Endothelial cell of umbilical vein (primary cell): ENCODE measurements around the gene ITGB3. TPM values are rescaled to one million over a fixed set of nuclear protein-coding genes. Genes with fewer than 3 reads are reported as not detected.

Experiments used
- BruUV-seq: library from RNA; stranded (reverse); fragments of 400-500 nt; replicated peaks from 2 replicates; lab custom pipeline; 2021; lab: Mats Ljungman, UMichigan
- CTCF ChIA-PET: fragments of 300-600, 350-600 bp; sonication (Branson Sonifier 250); formaldehyde crosslinking; loops from one replicate; lab custom pipeline; 2021; ENCODE audit warnings: antibody characterized with exemption, inconsistent platforms; lab: Charles Lee
- POLR2A ChIA-PET: fragments of 300-600, 350-600 bp; sonication (Branson Sonifier 250); formaldehyde crosslinking; loops from one replicate; lab custom pipeline; 2021; ENCODE audit warnings: antibody characterized with exemption, inconsistent platforms; lab: Charles Lee
- DNase-seq: peaks from one replicate; pipeline ENCODE4 v3.0.0-alpha.2; 2011; ENCODE audit warnings: low read depth, low spot score
- FAIRE-seq: peaks from 2 replicates; lab custom pipeline; 2011; peaks lifted over from hg19 to GRCh38; lab: Jason Lieb, UNC
- H2AFZ ChIP-seq: 2 replicates; pipeline ENCODE4 v1.6.0; 2012; ENCODE audit warnings: low read depth, low read length, control low read depth, inconsistent platforms
- H3K27ac ChIP-seq: 2 replicates; pipeline ENCODE4 v1.5.1; 2011; ENCODE audit warnings: low read depth, mild to moderate bottlenecking, control low read depth, low read length, moderate library complexity; ENCODE audit not compliant: insufficient read depth
- H3K27me3 ChIP-seq, 2 experiments: 2 replicates each; pipeline versions ENCODE4 v1.6.0 to v1.6.1; 2011; ENCODE audit warnings: low read length in 2 of 2, mixed read lengths in 1 of 2; ENCODE audit not compliant: control insufficient read depth in 2 of 2, insufficient read depth in 2 of 2
- H3K36me3 ChIP-seq, 2 experiments: 2 replicates in 1 of 2; 3 replicates in 1 of 2; pipeline ENCODE4 v1.5.1; 2011; ENCODE audit warnings: low read length in 2 of 2, mild to moderate bottlenecking in 1 of 2, moderate library complexity in 1 of 2; ENCODE audit not compliant: control insufficient read depth in 2 of 2, insufficient read depth in 2 of 2; ENCODE audit errors: extremely low read depth in 1 of 2
- H3K4me1 ChIP-seq: 3 replicates; pipeline ENCODE4 v1.5.1; 2011; ENCODE audit warnings: mild to moderate bottlenecking, low read length; ENCODE audit not compliant: control insufficient read depth, insufficient read depth; ENCODE audit errors: extremely low read depth
- H3K4me2 ChIP-seq: 2 replicates; pipeline ENCODE4 v1.6.1; 2011; ENCODE audit warnings: low read length, control low read depth, mixed read lengths; ENCODE audit not compliant: insufficient read depth
- H3K4me3 ChIP-seq, 3 experiments: fragments of 200-600 bp in 1 of 3; sonication (generic), shearing (Covaris generic) in 1 of 3; replicated peaks in 1 of 3; 2 replicates each; pipeline ENCODE4 v1.5.1; 2011 to 2016; ENCODE audit warnings: control low read depth in 3 of 3, low read length in 3 of 3, mild to moderate bottlenecking in 2 of 3, inconsistent platforms in 1 of 3, low read depth in 1 of 3, moderate library complexity in 1 of 3; ENCODE audit not compliant: insufficient read depth in 1 of 3
- H3K79me2 ChIP-seq: 2 replicates; pipeline ENCODE4 v1.6.0; 2012; ENCODE audit warnings: low read length, inconsistent platforms; ENCODE audit not compliant: control insufficient read depth, insufficient read depth
- H3K9ac ChIP-seq: replicated peaks from 2 replicates; pipeline ENCODE3; 2011; ENCODE audit warnings: low read length, control low read depth; ENCODE audit not compliant: insufficient read depth; ENCODE audit errors: extremely low read depth
- H3K9me1 ChIP-seq: replicated peaks from 3 replicates; pipeline ENCODE4 v1.6.0; 2011; ENCODE audit warnings: mild to moderate bottlenecking, low read length; ENCODE audit not compliant: control insufficient read depth, insufficient read depth; ENCODE audit errors: extremely low read depth
- H3K9me3 ChIP-seq: replicated peaks from 2 replicates; pipeline ENCODE4 v1.5.1; 2012; ENCODE audit warnings: low read length, inconsistent platforms; ENCODE audit not compliant: control insufficient read depth, insufficient read depth
- H4K20me1 ChIP-seq: replicated peaks from 2 replicates; pipeline ENCODE3; 2011; ENCODE audit warnings: mild to moderate bottlenecking, low read length; ENCODE audit not compliant: control insufficient read depth, insufficient read depth; ENCODE audit errors: extremely low read depth
- EZH2 ChIP-seq: IDR thresholded peaks from 2 replicates; pipeline ENCODE4 v1.6.1; 2012; ENCODE audit warnings: borderline replicate concordance, low read depth, mild to moderate bottlenecking, moderate library complexity, low read length, inconsistent platforms; ENCODE audit not compliant: severe bottlenecking
- FOS ChIP-seq: IDR thresholded peaks from 2 replicates; pipeline ENCODE4 v1.6.1; 2011; ENCODE audit warnings: mild to moderate bottlenecking, low read length, moderate library complexity, borderline replicate concordance; ENCODE audit not compliant: insufficient read depth
- GATA2 ChIP-seq: IDR thresholded peaks from 2 replicates; pipeline ENCODE4 v1.7.0; 2011; ENCODE audit warnings: low read depth, mild to moderate bottlenecking, moderate library complexity, mixed read lengths, low read length; ENCODE audit not compliant: insufficient read length, insufficient read depth
- JUN ChIP-seq: IDR thresholded peaks from 2 replicates; pipeline ENCODE4 v1.6.1; 2011; ENCODE audit warnings: borderline replicate concordance, low read depth; ENCODE audit not compliant: insufficient read length, insufficient read depth
- MYC ChIP-seq: IDR thresholded peaks from one replicate; pipeline ENCODE4 v1.6.1; 2011; ENCODE audit warnings: mild to moderate bottlenecking, low read depth, low read length
- POLR2A ChIP-seq: IDR thresholded peaks from 2 replicates; pipeline ENCODE4 v1.6.1; 2012; ENCODE audit warnings: low read depth, mild to moderate bottlenecking, control low read depth, low read length
- POLR2AphosphoS5 ChIP-seq: IDR thresholded peaks from 2 replicates; pipeline ENCODE4 v1.6.1; 2012; ENCODE audit warnings: low read depth, mild to moderate bottlenecking, control low read depth, low read length, moderate library complexity; ENCODE audit not compliant: insufficient read depth
- dilution Hi-C: fragments of 300-500 bp; cut with MboI; formaldehyde crosslinking; loops from one replicate; pipeline ENCODE4 v1.15.0; 2019; ENCODE audit warnings: low sequenced_read_pairs; ENCODE audit not compliant: extremely low pct_ligation_motif_present
- intact Hi-C: fragments of 100-400 bp; cut with micrococcal nuclease; formaldehyde crosslinking; loops from one replicate; pipeline ENCODE4 v1.10.0; 2022
- polyA plus RNA-seq, 4 experiments: library from polyadenylated mRNA; depleted of rRNA in 3 of 4; stranded (reverse) in 3 of 4; unstranded in 1 of 4; fragments of >200 nt; gene quantifications; 2 replicates each; pipeline versions ENCODE4 v1.2.1 to v1.2.3, GENCODE V29; 2011 to 2012; ENCODE audit warnings: missing spikeins in 1 of 4
- total RNA-seq: library from RNA; stranded (reverse); gene quantifications from 2 replicates; pipeline ENCODE4 v1.2.3, GENCODE V29; 2021
- TF ChIP-seq, protein P1 (sequence below): IDR thresholded peaks from 2 replicates; pipeline ENCODE4 v1.6.1; 2011; ENCODE audit not compliant: insufficient read depth, insufficient read length
- TF ChIP-seq, protein P2 (sequence below), 2 donors: IDR thresholded peaks; 1 replicate in 1 of 2; 2 replicates in 1 of 2; pipeline ENCODE4 v1.5.1; 2011; ENCODE audit warnings: low read length in 2 of 2, mild to moderate bottlenecking in 2 of 2, moderate library complexity in 2 of 2, control low read depth in 1 of 2, inconsistent platforms in 1 of 2, low read depth in 1 of 2; ENCODE audit not compliant: insufficient read depth in 1 of 2; ENCODE audit errors: extremely low read depth in 1 of 2

Gene ITGB3
- total and polyA plus RNA-seq, 2 donors (not counting 3 experiments of a cell fraction or from before 2014, with no cell fraction given): 55.8 to 60.0 TPM

DNA sequence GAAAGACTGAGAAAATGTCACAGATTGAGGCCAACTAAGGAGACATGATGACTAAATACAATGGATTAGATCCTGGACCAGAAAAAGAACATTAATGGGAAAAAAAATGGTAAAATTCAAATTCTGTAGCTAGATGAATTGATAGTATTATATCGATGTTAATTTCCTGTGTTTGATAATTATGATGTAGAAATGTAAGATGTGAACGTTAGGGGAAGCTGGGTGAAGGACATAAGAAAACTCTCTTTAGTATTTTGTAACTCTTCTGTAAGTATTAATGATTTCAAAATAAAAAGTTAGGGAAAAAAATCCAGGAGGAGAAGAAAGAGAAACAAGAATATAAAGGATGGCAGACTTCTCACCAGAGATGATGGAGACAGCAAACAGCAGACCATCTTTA, 2.8 kb upstream of the ITGB3 start:
- Histone ChIP-seq H4K20me1 (no peaks in the 10 kb centered on the region), H3K9me1 (no peaks in the 10 kb centered on the region), H3K27me3 (no peaks in the 10 kb centered on the region), H3K9me3 (no peaks in the 10 kb centered on the region), H3K27ac (no peak overlapping the region), H3K79me2 (peaks cover 16% of the 10 kb centered on the region), H2AFZ (no peak overlapping the region), H3K36me3 (no peaks in the 10 kb centered on the region), H3K4me3 (no peak overlapping the region), H3K4me2 (no peak overlapping the region), H3K4me1 (peaks cover 15% of the 10 kb centered on the region), H3K9ac (no peak overlapping the region)
- no TSS peak for BruUV-seq
- dilution Hi-C loops: no loop called here
- ChIA-PET CTCF (interaction anchor here (1.1 to 2.5 kb wide), 3 partner anchors 10 to 365 kb away, joined by 3 to 7 read pairs (median 3); no protein-coding TSS in a partner anchor), POLR2A (no interaction called here)
- DNase-seq (no peak), FAIRE-seq (no peak)
- intact Hi-C loops: no loop called here
- TF ChIP-seq, protein P1, sequence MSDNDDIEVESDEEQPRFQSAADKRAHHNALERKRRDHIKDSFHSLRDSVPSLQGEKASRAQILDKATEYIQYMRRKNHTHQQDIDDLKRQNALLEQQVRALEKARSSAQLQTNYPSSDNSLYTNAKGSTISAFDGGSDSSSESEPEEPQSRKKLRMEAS: no peak
- no peak for TF ChIP-seq POLR2A
- TF ChIP-seq MYC: no peak
- no peak for TF ChIP-seq GATA2

DNA sequence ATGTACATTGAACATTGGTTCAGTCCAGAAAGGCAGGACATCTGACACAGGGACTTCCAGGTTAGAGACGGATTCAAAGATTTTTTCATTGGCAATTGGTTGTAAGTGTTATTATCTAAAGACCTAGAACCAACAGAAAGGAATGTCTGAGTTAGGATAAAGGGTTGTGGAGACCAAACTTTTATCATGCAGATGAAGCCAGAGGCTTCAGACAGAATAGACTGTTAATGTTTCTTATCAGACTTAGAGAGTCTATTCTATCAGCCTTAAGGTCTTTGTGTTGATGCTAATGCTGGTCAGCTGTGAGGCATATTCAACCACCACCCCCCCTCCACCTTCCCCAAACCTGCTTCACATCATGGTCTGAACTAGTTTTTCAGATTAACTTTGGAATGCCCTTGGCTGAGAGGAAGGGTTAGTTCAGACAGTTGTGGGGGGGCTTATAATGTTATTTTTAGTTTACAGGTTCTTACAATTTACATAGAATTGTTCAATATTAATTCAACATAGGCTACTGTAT, 2.1 kb upstream of the ITGB3 start:
- no peak for DNase-seq
- H2AFZ ChIP-seq: no peak overlapping the region
- dilution Hi-C loops: no loop called here
- BruUV-seq: no TSS peak
- CTCF ChIA-PET: interaction anchor here (1.2 to 2.5 kb wide), 3 partner anchors 11 to 64 kb away, joined by 3 to 7 read pairs (median 3); no protein-coding TSS in a partner anchor
- no peaks in the 10 kb centered on the region for H3K36me3 ChIP-seq
- H3K27ac ChIP-seq: no peak overlapping the region
- H3K9me1 ChIP-seq: no peaks in the 10 kb centered on the region
- POLR2A ChIA-PET: interaction anchor here (0.6 to 0.9 kb wide), 2 partner anchors 11 to 351 kb away, joined by 3 to 7 read pairs; no protein-coding TSS in a partner anchor
- no peak overlapping the region for H3K4me3 ChIP-seq
- H3K27me3 ChIP-seq: no peaks in the 10 kb centered on the region
- H4K20me1 ChIP-seq: no peaks in the 10 kb centered on the region
- H3K4me1 ChIP-seq: peaks cover 20% of the 10 kb centered on the region
- TF ChIP-seq, protein P2, sequence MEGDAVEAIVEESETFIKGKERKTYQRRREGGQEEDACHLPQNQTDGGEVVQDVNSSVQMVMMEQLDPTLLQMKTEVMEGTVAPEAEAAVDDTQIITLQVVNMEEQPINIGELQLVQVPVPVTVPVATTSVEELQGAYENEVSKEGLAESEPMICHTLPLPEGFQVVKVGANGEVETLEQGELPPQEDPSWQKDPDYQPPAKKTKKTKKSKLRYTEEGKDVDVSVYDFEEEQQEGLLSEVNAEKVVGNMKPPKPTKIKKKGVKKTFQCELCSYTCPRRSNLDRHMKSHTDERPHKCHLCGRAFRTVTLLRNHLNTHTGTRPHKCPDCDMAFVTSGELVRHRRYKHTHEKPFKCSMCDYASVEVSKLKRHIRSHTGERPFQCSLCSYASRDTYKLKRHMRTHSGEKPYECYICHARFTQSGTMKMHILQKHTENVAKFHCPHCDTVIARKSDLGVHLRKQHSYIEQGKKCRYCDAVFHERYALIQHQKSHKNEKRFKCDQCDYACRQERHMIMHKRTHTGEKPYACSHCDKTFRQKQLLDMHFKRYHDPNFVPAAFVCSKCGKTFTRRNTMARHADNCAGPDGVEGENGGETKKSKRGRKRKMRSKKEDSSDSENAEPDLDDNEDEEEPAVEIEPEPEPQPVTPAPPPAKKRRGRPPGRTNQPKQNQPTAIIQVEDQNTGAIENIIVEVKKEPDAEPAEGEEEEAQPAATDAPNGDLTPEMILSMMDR (IDR thresholded peaks at IDR 0.05; ENCODE audit: extremely low read depth in 1 of 2, insufficient read depth in 1 of 2, low read depth in 1 of 2, low read length in 2 of 2): no peak
- TF ChIP-seq, protein P1: no peak
- TF ChIP-seq JUN (no peak), FOS (no peak), GATA2 (no peak), MYC (no peak), POLR2A (no peak), POLR2AphosphoS5 (no peak), EZH2 (no peak)
- intact Hi-C loops: no loop called here
- no peak for FAIRE-seq
- peaks cover 22% of the 10 kb centered on the region for H3K79me2 ChIP-seq
- no peaks in the 10 kb centered on the region for H3K9me3 ChIP-seq
- H3K4me2 ChIP-seq: no peak overlapping the region
- H3K9ac ChIP-seq: no peak overlapping the region
